ENCODE results near the gene CRELD2.

DNA sequence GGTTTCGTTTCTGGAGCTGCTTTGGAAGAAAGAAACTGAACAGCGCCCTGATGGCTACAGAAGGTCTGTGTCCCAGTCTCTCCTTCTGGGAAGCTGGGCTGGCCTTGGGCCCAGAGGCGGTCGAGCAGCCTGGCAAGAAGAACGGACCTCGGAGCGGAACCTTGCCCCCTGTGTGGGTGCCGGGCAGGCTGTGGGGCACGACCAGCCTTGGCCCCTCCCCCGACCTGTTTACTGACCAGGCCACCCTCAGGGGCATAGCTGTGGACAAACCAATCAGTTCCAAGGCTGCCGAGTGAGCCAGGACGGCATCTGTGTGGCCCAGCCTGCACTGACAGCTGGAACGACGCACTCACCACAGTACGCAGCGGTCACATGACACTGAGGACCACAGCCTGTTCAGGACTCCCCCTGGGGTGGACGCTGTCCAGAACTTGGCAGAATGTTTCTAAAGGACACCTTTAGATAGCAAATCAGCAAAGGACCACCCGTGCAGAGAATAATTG lies 49.3 kb downstream of the CRELD2 start:
- TF ChIP-seq POLR2A (IDR thresholded peaks at IDR 0.05; ENCODE audit: low read depth, low read length) (no peak), TAF1 (IDR thresholded peaks at IDR 0.05; ENCODE audit: low read depth, low read length) (no peak), POLR2AphosphoS5 (IDR thresholded peaks at IDR 0.05; ENCODE audit: low read depth, low read length) (no peak), SPI1 (IDR thresholded peaks at IDR 0.05; ENCODE audit: low read depth, low read length) (no peak)

Measured in GM12891 (cell line).